ENCODE data around the gene ARL10. TPM values are rescaled to one million over a fixed set of nuclear protein-coding genes. Genes with fewer than 3 reads are reported as not detected.
"Not testable (repeated sequence)": the region's sequence is repeated elsewhere in the genome, so short reads cannot be mapped to it uniquely, and the experiment has no call there.

ARL10 gene
- total RNA-seq, 6 experiments from 2014 or later, result 0.93 to 2.4 (median 1.1) TPM

- TF ChIP-seq CTCF (IDR thresholded peaks at IDR 0.05), result no peak
- no peak for TF ChIP-seq POLR2A (IDR thresholded peaks at IDR 0.05)
- H3K27ac ChIP-seq, result no peak overlapping the region
- intact Hi-C loops (cut with DNase I), result no loop called here
- 84% methylated on average over 9 of the region's 20 CpGs for WGBS (ENCODE audit: insufficient coverage, low coverage, low lambda C conversion rate, missing lambda C conversion rate)
- H3K36me3 ChIP-seq, result peaks cover 3 to 12% (median 4%) of the 10 kb centered on the region in 4 donors
- peak in 1 of 3 donors; percentile 17 for DNase-seq
- ATAC-seq, result peak in 2 of 4 donors; percentile 15 to 21
- no peaks in the 10 kb centered on the region for H3K9me3 ChIP-seq
- no peaks in the 10 kb centered on the region for H3K4me1 ChIP-seq
- no peak overlapping the region for H3K4me3 ChIP-seq
- no peaks in the 10 kb centered on the region for H3K27me3 ChIP-seq
Observed at GRCh38 chr5:176405656-176406435, 40.6 kb downstream of the ARL10 start.

- Histone ChIP-seq H3K9me3 (no peaks in the 10 kb centered on the region), H3K27ac (no peak overlapping the region), H3K36me3 (peaks cover 3 to 12% (median 4%) of the 10 kb centered on the region in 4 donors), H3K27me3 (no peaks in the 10 kb centered on the region), H3K4me3 (no peak overlapping the region), H3K4me1 (no peaks in the 10 kb centered on the region)
- ATAC-seq (no peak), DNase-seq (peak in 1 of 3 donors; percentile 35)
- intact Hi-C loops (cut with DNase I), result no loop called here
- TF ChIP-seq POLR2A (IDR thresholded peaks at IDR 0.05) (no peak), CTCF (IDR thresholded peaks at IDR 0.05) (no peak)
- 76% methylated on average over 4 of the region's 9 CpGs for WGBS (ENCODE audit: insufficient coverage, low coverage, low lambda C conversion rate, missing lambda C conversion rate)
Observed at GRCh38 chr5:176406436-176407052, 41.3 kb downstream of the ARL10 start.

- peaks cover 3 to 12% (median 4%) of the 10 kb centered on the region in 4 donors for H3K36me3 ChIP-seq
- TF ChIP-seq POLR2A (IDR thresholded peaks at IDR 0.05) (no peak), CTCF (IDR thresholded peaks at IDR 0.05) (no peak)
- H3K4me3 ChIP-seq, result no peak overlapping the region
- DNase-seq (peak in 1 of 3 donors; percentile 38), ATAC-seq (peak in 1 of 4 donors; percentile 25)
- no peaks in the 10 kb centered on the region for H3K27me3 ChIP-seq
- intact Hi-C loops (cut with DNase I), result no loop called here
- H3K27ac ChIP-seq, result no peak overlapping the region
- no peaks in the 10 kb centered on the region for H3K9me3 ChIP-seq
- H3K4me1 ChIP-seq, result no peaks in the 10 kb centered on the region
- WGBS (ENCODE audit: insufficient coverage, low coverage, low lambda C conversion rate, missing lambda C conversion rate), result 93% methylated on average over 2 of the region's 6 CpGs
Observed at GRCh38 chr5:176407456-176408251, 42.4 kb downstream of the ARL10 start.

GRCh38 chr5:176408252-176408573 lies 42.9 kb downstream of the ARL10 start:
- H3K36me3 ChIP-seq, result peaks cover 3 to 12% (median 4%) of the 10 kb centered on the region in 4 donors

More at GRCh38 chr5:176408252-176408573, 42.9 kb downstream of the ARL10 start:
- H3K9me3 ChIP-seq; H3K27me3 ChIP-seq; intact Hi-C loops (cut with DNase I); H3K27ac ChIP-seq; H3K4me1 ChIP-seq; H3K4me3 ChIP-seq; ATAC-seq: not testable (repeated sequence)
- WGBS (ENCODE audit: insufficient coverage, low coverage, low lambda C conversion rate, missing lambda C conversion rate), result 91% methylated on average over 6 of the region's 10 CpGs
- peak in 1 of 3 donors; percentile 7 for DNase-seq
